Stimulated activated CD4-positive, alpha-beta T cell treated with anti-CD3 and anti-CD28 coated beads, Interleukin-12 subunit alpha, Interleukin-12 subunit beta, amount 100 ng/mL, for 24 hours (primary cell): Measurements from ENCODE around the gene ESPN.
"Not testable (repeated sequence)": the region's sequence is repeated elsewhere in the genome, so short reads cannot be mapped to it uniquely, and the experiment has no call there.

Experiments used
- DNase-seq, 2 experiments: peaks; one replicate each; pipeline ENCODE4 v3.0.0-alpha.2; 2020; ENCODE audit warnings: low read depth in 2 of 2

ESPN gene

DNA sequence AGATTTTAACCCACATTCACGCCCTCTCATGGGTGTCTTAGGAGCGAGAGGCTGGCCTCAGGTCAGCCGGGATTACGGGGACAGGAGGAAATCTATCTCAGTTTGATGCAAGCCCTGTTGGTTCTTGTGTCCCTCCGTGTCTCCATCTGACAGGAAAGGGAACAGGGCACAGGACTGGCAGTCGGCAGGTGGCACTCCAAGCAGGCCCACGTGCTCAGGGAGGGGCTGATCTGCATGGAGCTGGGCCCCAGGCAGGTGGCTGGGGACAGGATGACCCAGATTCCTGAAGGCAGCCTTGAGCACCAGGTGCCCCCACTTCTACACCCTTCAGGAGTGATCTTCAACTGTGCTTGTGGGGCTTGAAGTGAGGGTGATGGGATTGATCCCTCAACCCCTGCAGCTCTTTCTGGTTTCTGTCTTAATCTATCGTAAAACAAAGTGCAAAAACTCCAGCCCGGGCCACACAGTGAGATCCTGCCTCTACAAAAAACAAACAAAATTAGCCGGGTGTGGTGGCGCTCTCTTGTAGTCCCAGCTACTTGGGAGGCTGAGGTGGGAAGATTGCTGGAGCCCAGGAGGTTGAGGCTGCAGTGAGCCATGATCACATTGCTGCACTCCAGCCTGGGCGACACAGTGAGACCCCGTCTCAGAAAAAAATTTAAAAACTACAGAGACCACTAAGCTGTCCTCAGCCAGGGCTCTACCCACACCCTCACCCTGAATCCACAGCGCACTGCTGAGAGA lies 58.6 kb downstream of the ESPN start:
- no peak for DNase-seq

DNA sequence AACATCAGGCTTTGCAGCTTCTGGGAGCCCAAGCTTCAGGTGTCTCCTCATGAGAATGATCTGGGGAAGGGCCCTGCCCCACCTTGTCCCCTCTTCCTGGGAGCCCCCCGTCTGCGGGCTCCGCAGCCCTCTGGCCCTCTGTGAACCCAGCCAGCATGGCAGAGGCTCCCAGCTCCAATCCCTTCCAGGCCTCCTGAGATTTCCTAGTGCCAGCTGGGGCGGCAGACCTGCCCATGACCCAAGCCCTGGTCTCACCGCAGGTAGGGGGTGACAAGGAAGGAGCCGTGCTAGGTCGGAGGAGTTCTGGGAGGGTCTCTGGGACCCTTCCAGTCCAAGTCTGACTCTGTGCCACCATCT lies 59.2 kb downstream of the ESPN start:
- no peak for DNase-seq

DNA sequence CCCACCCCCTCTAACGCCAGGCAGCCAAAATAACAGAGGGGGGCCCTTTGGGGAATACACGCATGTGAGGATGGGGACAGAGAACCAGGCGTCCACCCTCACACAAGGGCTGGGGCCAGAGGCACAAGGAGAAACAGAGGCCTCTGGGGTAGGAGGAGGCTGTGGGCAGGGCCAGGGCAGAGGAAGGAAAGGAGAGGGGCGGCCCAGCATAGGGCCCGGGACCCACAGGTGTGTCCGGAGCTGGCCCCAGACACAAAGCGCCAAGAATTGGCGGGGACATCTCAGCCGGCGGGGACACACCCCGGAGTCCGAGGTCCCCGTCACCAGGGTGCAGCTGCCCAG lies 60.2 kb downstream of the ESPN start:
- DNase-seq, result no peak

DNA sequence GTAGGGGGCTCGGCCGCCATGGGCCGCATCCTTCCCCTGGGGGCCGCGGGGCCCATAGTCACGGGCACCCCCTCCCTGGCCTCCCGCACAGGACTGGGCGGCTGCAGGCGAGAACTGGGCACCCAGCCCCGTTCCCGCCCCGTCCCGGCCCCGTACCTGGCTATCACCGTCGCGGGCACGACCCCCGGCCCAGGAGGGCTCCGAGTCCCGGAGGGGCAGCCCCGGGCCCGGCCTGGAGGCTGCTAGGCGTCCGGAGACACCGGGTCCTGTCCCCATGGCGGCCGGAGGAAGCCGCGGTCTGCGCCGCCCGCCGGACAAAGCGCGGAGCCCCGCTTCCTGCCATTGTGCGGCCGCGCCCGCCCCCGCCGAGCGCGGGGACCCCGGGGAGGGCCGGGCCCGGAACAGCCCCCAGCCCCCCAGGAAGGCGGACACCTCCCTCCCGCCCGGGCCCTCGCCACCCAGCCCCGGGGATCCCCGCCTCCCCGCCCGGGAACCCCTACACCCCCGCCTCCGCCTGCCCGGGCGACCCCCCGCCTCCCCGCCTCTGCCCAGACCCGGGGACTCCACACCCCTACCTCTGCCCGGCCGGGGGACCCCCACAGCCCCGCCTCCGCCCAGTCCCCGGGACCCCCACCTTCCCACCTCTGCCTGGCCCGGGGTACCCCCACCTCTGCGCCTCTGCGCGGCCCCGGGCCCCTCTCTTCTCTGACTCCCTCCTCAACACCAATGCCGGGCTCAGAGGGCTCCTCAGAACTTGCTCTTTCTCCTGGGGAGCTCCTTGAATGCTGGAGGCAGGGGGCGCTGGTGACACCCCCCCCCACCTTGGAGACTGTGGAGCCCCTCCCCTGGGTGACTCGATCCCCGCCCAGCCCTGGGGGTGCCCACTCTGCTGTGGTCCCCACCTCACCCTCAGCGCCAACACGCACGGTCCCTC lies 60.9 kb downstream of the ESPN start:
- DNase-seq, result no peak

DNA sequence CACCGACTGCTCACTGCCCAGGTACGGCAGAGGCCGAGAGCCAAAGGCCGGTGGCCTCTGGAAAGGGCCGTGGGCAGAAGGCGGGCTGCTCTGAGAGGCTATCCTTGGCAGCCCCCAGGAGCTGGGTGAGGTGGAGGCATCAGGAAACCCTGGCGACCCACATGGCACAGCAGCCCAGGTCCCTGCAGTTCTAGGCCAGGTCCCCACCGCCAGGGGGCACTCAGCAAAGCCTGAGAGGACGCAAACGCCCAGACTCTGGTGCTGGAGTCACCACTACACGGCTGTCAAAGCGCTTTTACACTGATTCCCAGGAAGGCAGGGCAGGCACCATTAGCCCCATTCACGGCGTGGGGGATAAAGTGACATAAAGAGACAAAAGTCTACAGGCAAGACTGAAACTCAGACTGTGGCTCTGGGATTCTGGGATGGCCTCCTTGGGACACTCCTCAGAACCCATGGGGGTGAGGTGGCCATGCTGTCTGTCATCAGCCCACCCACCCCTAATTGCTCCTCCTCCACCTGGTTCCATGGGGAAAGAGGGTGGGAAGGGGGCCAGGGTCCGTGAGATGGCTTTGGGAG lies 61.9 kb downstream of the ESPN start:
- peak; percentile 69 to 88 for DNase-seq

DNA sequence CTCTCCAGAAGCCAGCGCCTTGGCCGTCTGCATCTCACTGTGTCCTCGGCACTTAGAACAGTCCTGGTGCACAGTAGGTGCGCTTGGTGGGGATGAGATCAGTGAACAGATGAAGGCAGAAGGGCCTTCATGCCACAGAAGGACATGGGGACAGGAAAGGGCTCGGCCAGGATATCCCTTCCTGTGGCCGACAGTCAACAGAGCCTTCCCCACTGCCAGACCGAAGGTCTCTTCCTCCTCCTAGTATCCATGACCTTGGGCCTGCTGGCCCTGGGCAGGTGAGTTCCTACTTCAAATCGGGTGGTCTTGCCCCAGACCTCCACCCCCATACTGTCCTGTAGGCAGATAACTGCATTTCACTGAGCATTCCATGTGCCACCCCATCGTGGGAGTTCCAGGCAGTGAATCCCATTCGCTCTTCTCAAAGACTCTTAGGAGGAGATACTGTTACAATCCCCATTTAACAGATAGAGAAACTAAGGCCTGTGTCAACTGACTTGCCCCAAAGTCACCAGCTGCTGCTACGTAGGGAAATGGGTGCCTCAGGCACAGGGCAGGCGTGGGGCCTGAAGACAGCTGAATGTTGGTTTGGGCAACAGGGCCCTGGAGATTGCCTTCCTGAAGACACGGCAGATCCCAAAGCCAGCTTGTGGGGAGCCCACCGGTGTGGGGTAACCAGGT lies 63.4 kb downstream of the ESPN start:
- DNase-seq, result no peak

DNA sequence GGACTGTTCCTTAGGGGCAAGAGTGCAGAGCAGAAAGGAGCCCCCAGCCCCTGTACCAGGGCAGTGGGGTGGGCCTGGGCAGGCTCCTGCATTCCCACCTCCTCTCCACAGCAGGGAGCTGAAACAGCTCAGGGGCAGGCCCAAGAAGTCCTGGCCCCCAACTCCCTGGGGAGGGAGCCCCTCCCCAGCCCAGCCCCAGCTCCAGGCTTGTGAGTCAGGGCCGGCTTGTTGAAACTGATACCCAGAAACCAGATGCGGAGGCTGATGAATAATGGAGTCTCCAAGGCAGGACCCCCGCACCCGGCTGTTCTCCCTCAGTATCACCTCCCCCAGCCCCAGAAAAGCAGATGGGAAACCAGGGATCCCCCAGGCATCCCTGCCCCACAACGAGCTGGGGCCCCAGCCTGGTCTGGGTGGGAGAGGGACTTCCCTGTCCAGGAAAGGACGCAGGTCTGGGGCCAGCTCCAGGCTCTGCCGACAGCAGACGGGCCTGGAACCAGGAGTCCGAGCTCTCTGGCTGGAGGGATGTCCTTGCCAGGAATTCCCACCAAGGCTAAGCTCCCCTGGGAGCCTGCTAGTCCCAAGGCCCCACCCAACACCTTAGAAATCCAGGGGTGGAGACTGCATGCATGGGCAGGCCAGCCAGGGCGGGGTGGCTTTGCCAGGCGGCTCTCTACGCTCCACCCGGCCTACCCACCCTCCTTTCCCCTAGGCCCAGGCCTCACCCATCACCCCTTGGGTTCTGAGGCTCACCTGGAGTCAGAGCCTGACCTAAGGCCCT lies 64.2 kb downstream of the ESPN start:
- DNase-seq, result no peak

DNA sequence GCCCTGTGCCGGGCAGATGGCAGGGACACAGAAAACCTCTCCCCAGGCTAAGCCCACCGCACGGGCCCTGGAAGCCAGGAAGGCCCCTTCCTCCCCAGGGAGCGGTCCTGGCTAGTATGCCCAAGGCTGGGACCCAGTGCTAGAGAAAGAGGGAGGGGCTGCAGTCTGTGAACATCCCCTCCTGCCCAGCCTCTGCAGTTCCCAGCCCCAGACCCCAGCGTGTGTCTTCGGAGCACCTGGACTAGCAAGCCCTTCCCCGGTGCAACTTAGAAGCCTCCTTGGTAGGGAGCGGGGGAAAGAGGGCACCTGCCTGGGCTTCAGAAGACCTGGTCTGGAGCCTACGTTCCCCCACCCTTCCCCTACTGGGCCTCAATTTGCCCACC lies 64.8 kb downstream of the ESPN start:
- DNase-seq, result no peak

DNA sequence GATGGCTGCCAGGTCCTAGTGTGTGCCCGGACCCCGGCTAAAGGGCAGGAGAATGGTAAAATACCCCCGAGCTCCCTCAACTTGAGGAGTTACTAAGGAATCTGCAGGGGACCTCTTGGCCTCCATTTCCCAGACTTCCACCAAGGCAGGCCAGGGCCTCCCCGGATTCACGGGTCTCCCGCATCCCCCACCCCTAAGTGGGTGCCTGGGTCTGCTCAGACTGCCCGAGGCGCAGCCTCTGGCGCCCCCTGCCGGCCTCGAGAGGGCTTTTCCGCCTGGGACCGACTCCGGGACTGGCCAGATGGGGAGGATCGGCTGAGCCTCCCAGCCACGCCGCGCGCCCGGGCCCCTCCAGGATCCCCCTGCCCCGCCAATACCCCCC lies 65.2 kb downstream of the ESPN start:
- DNase-seq, result peak; percentile 62 to 68

DNA sequence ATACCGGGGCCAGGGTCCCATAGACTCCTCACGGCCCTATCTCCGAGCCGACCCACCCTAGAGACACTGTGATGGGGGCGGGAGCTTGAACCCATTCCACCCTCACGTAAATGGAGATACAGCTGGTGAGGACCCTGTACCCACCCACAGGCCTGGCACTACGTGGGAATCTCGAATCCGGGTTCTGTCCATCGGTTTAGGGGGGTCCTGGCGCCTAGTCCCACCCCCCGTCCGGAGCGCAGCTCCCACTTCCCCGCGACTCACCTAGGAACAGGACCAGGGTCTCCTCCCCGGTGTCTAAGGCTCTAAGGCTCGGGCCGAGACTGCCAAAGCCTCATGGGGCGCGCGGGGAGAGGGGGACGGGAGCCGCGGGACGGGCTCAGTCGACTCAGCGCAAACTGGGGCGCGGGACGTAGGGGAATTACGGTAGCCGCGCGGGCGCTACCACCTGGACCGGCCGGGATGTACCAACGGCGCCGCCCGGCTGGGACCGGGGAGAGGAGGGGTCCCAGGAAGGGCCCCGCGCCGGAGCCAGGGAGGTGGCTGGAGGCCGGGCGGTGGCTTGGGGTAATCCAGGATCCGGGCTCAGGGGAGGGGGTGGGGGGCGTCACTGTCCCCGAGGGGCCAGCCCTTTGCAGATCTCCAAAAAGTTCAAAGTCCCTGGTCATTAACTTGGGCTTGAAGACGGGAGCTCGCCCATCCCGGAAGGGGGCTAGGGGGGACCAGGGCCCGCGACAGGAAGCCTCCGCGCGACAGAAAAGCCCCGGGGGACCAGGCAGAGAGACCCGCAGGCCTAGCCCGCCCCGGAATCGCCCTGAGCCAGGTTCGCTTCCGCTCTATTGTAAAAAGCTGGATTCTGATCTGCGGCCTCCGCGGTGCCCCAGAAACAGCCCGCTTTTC lies 65.9 kb downstream of the ESPN start:
- peak in 1 of 2 experiments; percentile 63 for DNase-seq

DNA sequence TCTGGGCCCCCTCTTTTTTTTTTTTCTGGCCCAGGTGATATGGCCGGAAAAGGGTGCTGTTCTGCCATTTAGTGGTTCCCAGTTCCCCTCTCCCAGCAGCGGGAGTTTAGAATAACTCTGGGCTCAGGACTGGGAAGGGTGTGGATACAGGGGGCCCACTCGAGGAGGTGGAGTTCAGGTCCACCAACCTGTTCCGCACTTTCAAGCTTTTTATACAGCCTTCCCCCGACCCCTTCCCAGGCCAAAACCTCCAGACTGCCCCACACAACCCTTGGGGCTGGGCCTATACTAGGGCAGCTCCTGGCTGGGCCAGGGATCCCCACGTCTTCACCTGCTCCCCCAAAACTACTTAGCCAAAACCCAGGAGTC lies 66.5 kb downstream of the ESPN start:
- no peak for DNase-seq

DNA sequence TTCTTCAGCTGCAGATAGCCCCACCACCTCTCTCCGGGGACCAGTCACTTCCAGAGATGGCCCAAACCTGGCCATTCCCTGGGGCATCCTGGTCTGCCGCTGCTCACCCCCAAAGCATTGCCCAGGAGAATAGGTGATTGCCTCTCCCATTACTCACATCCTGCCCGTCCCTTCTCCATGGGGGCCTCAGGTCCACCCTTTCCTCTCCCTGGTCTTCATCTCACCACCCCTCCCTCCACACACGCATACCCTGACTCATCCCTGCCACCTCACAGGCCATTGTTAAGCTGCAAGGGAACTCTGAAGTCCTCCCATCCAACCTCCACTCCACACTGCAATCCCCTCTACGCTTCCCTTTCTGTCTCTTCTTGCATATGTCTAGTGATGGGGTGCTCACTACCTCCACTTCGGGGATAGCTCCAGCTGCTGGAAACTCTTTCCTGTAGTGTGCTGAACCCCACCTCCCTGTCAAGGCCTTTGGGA lies 66.9 kb downstream of the ESPN start, which contains the start of gene PLEKHG5:
Gene PLEKHG5, minus strand, starts transcription at position 188 of the 483 bp plus-strand sequence. CDS start 14,096 bp downstream, outside the sequence.
- DNase-seq, result no peak

DNA sequence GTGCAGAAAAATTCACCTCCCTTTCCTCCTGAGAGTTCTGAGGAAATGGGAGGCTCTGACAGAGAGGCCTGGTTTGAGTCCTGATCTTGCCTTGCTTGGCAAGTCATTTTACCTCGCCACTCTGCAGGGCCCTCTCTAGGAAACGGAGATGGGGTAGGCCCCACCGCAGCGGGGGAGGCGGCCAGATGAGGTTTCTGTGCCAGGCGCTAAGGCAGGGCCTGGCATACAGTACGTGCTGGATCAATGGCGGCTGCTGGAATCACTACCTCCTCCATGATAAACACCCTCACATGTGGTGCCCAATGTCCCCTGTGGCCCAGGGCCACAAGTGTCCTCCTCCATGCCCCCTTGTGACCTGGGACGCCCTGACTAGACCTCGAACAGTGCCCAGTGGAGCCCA lies 67.4 kb downstream of the ESPN start:
- DNase-seq, result no peak

DNA sequence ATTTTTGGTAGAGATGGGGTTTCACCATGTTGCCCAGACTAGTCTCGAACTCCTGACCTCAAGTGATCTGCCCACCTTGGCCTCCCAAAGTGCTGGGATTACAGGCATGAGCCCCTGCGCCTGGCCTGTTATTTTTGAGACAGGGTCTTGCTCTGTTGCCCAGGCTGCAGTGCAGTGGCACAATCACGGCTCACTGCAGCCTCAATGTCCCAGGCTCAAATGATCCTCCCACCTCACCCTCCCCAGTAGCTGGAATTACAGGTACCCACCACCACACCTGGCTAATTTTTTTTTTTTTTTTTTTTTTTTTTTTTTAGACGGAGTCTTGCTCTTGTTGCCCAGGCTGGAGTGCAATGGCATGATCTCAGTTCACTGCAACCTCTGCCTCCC lies 69.3 kb downstream of the ESPN start:
- not testable (repeated sequence) for DNase-seq

DNA sequence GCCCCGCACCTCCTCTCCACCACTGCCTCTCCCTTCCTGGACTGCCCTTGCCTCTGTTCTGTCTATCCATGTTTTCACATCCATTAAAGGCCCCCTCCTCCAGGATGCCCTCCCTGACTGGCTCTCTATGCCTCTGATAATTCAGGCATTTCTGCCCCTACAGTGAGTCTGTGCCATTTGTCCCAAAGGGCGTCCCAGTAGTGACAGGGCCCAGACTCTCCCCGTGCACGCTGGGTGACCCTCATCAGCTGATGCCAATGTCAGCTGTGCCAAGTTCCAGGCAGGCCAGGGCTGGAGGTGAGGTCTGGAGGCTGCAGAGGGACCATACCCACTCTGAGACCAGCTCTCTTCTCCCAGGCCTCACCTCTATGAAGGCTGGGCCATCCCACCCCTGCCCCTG lies 70.1 kb downstream of the ESPN start:
- no peak for DNase-seq

DNA sequence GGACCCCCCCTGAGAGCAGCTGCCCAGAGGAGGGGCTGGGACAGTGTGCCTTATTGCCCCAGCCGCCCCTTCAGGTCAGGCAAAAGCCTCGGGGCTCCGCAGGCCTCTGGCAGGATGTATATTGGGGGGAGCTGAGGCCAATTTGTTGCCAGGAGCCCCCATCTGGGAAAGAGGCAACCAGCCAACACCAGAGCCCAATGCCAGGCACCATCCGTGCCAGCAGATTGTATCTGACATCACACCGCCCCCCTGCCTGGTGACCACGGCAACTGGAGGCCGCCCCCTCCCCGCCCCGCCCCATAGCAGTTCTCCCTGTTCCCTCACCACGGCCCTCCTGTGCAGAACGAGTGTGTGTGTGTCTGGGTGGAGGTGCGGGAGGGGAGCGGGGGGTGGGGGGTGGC lies 70.5 kb downstream of the ESPN start:
- DNase-seq, result no peak

DNA sequence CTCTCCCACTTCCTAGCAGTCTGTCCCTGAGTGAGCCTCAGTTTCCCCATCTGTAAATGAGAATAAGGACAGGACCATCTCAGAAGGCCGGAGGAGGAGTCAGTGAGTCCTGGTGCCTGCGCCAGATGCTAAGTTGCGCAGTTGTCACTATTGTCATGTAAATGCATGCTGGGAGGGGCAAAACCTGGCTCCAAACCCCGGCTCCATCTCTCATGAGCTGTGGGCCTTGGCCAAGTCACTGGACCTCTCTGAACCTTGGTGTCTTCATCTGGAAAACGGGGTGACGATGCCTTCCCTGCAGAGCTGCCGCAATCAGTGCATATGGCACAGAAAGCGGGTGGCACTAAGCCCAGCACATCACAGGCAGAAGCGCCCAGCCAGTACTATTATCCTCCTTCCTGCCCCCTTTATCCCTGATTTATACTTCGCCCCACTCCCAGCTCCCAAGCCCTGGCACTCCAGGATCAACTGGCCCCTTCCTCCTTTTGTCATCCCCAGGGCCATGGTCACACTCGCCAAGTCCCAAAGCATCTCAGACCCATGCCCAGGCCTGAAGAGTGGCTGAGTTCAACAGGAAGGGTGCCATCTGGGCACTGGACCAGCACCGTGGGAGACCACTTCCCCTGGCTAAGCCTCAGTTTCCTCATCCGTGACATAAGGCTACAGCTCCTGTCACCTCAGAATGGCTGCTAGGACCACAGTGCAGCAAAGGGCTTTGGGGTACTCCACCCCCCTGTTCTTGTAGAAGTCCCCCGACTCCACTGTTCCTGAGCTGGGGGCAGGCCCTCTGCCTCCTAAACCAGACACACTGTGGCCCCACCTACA lies 71.2 kb downstream of the ESPN start:
- no peak for DNase-seq

DNA sequence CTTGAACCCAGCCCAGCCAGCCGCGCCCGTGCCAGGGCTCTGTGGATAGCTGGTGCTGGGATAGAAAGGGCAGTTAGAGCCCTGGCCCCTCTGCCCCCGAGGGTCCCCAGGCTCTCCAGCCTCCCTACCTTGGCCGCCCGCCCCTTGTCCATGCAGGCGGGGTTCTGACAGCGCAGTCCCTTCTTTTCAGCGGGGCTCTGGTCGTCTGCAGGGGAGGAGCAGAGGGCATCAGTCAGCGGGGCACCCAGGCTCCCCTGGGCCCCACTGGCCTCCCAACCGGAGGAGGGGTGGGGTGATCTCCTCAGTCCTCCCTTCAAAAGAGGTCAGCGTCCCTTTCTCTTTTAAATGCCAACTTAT lies 71.8 kb downstream of the ESPN start:
- no peak for DNase-seq

DNA sequence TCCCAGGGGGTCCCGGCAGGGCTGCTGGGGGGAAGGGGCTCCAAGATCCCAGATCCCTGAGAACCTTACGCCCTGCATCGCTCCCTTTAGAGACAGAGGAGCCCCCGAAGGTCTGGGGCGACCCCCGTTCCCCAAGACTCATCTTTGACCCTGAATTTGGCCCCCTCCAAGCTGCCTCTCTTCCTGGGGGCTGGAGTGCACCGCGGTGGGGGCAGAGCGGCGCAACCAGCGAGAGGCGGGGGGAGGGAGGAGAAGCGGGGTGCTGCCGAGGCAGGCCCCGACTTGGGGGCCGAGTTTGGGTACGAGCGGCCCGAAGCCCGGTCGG lies 72.3 kb downstream of the ESPN start:
- DNase-seq, result no peak
